Hematopoietic multipotent progenitor cell treated with erythropoietin and hydrocortisone succinate and interleukin-3 and kit ligand, for 15 days (in vitro differentiated cells): Measurements from ENCODE around the gene NR2F6.

Experiments
- DNase-seq: peaks from one replicate; pipeline ENCODE4 v3.0.0-alpha.2; 2015; ENCODE audit warnings: low spot score

Gene NR2F6

GRCh38 chr19:17263712-17264640, 18.3 kb upstream of the NR2F6 start:
- no peak for DNase-seq

- no peak for DNase-seq
These were observed 16.8 kb upstream of the NR2F6 start for GRCh38 chr19:17262557-17262956.

- peak; percentile 93 for DNase-seq
These were observed 15.2 kb upstream of the NR2F6 start for GRCh38 chr19:17260842-17261325.

- DNase-seq: no peak
These were observed 14.2 kb upstream of the NR2F6 start for GRCh38 chr19:17259934-17260333.

GRCh38 chr19:17259118-17259780, 13.5 kb upstream of the NR2F6 start:
- no peak for DNase-seq

GRCh38 chr19:17256130-17256529, 10.4 kb upstream of the NR2F6 start:
- DNase-seq: no peak

- DNase-seq: no peak
These were observed 9.5 kb upstream of the NR2F6 start for GRCh38 chr19:17255150-17255621.

- no peak for DNase-seq
These were observed 8.9 kb upstream of the NR2F6 start for GRCh38 chr19:17254636-17255035.

GRCh38 chr19:17249887-17250548, 4.3 kb upstream of the NR2F6 start:
- no peak for DNase-seq

- DNase-seq: no peak
These were observed 2.5 kb upstream of the NR2F6 start for GRCh38 chr19:17248011-17248776.

GRCh38 chr19:17246681-17247425, 1.1 kb upstream of the NR2F6 start:
- no peak for DNase-seq

- DNase-seq: no peak
These were observed 843 bp downstream of the NR2F6 start for GRCh38 chr19:17244618-17245534.

GRCh38 chr19:17243830-17244617, 1.7 kb downstream of the NR2F6 start:
- DNase-seq: no peak

GRCh38 chr19:17243211-17243829, 2.4 kb downstream of the NR2F6 start:
- DNase-seq: no peak

- DNase-seq: no peak
These were observed 3.1 kb downstream of the NR2F6 start for GRCh38 chr19:17242431-17243208.

- no peak for DNase-seq
These were observed 4.8 kb downstream of the NR2F6 start for GRCh38 chr19:17240826-17241399.

- DNase-seq: no peak
These were observed 5.5 kb downstream of the NR2F6 start for GRCh38 chr19:17240062-17240752.
